HG02884 (cell line): ENCODE results near the gene MPPED2.

Experiments
- ATAC-seq: cut with Tn5 transposase; IDR thresholded peaks from one replicate; pipeline ENCODE4 v1.9.1; 2021; ENCODE audit warnings: mild to moderate bottlenecking, moderate library complexity; ENCODE audit not compliant: unreplicated experiment

The MPPED2 gene, protein sequence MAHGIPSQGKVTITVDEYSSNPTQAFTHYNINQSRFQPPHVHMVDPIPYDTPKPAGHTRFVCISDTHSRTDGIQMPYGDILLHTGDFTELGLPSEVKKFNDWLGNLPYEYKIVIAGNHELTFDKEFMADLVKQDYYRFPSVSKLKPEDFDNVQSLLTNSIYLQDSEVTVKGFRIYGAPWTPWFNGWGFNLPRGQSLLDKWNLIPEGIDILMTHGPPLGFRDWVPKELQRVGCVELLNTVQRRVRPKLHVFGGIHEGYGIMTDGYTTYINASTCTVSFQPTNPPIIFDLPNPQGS

DNA sequence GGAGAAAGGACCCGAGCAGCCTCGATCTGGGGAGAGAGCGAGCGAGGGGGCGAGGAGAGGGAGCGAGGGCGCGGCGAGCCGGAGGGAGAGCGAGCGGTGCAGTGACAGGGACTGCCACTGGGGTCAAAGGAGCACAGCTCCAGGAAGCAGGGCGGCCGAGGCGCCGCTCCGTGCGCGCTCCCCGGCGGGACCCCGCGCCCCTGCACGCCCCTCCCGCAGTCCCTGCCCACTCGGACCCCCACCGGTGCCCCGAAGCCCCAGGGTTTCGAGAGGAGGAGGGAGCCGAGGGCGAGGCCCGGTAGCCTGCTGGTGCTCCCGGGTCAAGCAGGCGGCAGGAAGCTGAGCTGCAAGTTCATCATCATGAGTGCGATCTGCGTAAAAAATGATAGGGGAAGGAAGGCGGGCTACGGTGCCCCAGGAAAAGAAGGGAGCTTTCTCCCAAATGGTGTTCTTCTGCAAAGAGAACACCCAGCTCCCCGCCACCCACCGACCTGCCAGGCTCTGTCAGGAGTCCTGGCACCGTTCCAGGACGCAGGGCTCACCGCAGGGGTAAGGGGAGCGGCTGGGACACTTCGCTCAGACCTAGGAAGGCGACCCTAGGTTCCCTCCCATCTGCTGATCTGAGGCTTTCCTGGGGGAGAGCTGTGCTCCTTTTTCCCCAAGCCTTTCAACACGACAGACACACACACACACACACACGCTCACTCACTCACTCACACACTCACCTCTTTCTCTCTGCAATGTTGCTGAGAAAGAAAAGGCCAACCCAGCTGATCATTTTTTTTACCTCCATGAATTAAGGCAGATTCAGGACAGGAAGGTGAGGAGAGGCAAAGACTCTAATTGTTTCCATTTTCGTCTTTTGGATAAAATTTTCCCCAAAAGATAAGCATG, at the start of gene MPPED2:
Gene MPPED2, minus strand, starts transcription at position 103 of the 894 bp plus-strand sequence. CDS start 5,980 bp downstream, outside the sequence.
- peak; percentile 91 for ATAC-seq

DNA sequence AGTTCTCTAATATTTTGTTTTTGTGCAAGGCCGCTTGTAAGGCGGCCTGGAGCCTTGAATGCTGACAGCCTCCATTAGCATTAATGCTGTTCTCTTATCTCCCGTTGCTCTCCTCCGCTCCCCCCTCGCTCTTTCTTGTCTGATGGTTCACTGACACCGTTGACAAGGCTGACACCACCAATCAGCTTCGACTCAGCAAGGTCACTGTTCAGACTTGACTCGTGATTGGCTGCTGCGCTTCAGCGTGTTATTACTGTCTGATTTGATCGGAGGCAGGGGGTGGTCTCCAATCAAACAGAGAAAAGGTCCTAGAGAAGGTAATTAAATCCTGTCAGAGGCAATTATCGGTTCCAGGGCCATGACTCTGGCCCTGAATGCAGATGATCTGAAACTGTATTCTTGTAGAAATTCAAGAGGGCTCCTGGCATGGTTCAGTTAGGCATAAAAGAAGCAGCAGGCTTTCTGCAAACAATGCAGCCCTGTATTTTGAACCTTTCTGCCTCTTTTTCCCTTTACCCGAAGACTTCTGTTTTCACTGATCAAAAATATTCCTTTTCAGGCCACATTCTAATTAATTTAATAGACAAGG, 49.3 kb upstream of the MPPED2 start:
- ATAC-seq = no peak

DNA sequence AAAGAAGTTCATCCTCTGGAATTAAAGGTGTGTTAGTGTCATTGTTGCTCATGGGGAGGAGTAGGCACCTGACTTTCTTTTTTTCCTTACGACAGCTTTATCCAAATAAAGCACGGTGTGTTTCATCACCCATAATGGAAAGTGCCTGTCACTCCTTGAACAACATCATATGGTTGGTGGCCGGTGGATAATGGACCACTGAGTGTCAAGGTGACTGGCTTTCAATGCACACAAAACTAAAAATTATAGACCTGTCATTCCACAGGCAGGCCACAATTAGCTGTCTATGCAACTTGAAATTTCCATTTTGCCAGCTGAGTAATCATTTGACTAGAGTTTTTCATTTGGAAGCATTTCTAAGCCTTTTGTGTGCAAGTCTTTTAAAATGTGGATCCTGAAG, 45.0 kb upstream of the MPPED2 start:
- no peak for ATAC-seq

DNA sequence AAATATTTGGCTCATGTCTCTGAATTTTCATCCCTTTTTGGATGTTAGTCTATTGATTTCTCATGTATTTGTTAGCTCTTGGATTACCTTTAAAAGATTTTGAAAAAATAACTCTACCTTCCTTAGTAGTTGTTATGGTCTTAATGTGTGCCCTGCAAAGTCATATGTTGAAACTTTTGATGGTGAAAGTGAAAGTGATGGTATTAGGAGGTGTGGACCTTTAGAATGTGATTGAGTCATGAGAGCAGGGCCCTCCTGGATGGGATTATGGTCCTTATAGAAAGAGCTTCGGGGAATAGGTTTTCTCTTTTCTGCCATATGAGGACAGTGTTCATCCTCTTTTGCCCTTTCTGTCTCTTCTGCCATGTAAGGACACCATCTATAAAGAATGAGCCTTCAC, 33.6 kb upstream of the MPPED2 start:
- ATAC-seq = no peak

- no peak for ATAC-seq
These were observed 31.6 kb upstream of the MPPED2 start for GRCh38 chr11:30617762-30618161.

DNA sequence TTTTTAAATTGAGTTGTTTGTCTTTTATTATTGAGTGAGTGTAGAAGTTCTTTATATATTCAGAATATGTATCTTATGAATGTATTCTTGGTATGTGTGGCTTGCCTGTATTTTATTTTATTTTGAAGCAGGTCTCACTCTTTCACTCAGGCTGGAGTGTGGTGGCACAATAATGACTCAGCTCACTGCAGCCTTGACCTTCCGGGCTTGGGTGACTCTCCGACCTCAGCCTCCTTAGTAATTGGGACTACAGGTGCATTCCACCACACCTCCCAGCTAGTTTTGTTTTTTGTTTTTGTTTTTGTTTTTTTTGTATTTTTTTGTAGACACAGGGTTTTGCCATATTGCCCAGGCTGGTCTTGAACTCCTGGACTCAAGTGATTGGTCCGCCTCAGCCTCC, 24.5 kb upstream of the MPPED2 start:
- ATAC-seq = no peak

DNA sequence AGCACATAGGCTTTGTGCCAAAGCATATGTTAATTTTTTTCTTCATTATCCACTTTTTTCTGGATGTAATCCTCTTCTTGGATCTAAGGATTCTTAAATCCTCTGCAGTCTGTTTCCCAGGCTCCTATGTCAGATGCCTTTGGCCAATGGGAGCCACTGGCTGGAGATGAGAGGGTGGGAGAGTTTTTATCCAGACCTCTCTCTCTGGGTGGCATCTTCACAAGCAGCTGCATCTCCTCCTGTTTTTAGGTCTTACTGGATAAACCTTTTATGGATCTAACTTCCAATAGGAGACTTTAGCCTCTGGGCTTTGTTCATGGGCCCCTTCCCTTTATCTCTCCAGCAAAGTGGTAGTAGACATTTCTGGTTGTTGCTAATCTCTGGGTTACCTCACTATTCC, 22.4 kb upstream of the MPPED2 start:
- ATAC-seq = no peak

- ATAC-seq = no peak
These were observed 19.0 kb upstream of the MPPED2 start for GRCh38 chr11:30605036-30605605.

GRCh38 chr11:30603357-30603756, 17.2 kb upstream of the MPPED2 start:
- no peak for ATAC-seq

DNA sequence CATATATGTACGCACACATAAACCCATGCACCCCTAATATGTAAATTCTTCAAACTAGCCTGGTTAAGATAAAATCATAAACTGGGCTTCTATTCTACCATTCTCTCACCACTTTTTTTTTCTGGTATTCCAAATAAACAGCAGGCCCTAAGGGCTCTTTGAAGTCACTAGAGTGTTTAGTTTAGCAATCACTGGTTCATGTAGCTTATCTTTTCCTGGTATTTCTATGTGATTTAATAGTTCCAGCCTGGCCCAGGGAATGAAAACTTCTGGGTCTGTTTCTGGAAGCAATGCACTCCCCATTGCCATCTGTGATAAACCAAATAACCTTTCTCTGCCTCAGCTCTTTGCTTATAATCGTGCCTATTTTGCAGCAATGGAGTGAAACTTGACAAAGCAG, 10.7 kb upstream of the MPPED2 start:
- ATAC-seq = no peak

DNA sequence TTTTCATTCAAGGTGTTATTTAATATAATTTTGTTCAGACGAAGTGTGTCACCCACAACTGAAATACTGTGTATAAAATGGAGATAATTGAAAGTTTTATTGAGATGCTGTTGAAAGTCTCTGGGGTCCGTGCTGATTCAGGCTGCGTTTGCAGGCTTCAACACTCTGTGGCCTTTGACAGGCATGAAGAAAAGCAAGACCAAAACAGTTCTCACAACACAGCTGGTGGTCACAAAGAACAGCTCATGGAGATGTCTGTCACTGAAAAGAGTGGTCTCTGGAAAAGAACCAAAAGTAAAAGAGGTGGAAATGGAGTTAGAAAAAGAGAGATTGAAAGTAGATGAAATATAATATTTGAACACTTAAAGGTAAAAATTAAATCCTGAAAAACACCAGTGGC, 9.8 kb upstream of the MPPED2 start:
- ATAC-seq = no peak

GRCh38 chr11:30594646-30595411, 8.7 kb upstream of the MPPED2 start:
- ATAC-seq = no peak

- ATAC-seq = no peak
These were observed 1.2 kb upstream of the MPPED2 start for GRCh38 chr11:30587269-30587812.

DNA sequence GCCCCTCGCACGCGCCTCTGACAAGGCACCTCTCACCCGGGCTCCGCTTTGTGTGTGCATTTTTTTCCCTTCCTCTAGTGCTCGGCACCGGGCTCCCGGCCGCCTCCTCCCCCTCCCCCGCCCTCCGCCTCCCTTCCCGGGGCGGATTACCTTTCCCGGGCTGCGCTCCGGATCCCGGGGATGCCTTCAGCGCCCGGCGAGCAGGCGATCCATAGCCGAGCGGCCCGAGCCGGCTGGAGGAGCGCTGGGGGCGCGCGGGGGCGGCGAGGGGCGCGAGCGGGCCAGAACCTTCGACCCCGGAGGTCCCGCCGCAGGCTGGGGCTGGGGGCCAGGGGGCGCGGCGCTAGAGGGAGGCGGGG, 282 bp downstream of the MPPED2 start:
- ATAC-seq = peak; percentile 13

- ATAC-seq = peak; percentile 25
These were observed 845 bp downstream of the MPPED2 start for GRCh38 chr11:30585125-30585891.

- ATAC-seq = no peak
These were observed 2.5 kb downstream of the MPPED2 start for GRCh38 chr11:30583476-30584280.

DNA sequence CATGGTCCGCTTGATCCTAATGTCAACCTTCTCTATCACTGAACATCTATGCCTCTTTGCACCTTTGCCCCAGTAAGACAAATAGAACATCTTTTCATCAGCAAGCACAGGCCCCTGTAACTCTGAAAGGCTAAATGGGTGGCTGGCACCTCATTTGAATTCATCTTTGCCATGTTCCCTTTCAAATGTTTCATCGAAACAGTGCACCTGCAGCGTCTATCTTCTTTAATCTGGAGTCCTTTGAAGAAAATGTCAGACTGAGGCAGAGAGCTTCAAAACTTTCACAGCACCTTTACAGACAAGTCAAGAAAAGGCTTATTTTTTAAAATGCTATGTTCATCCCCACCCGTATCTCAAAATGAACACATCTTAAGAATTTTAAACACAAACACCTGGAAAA, 3.4 kb downstream of the MPPED2 start:
- no peak for ATAC-seq

- no peak for ATAC-seq
These were observed 4.5 kb downstream of the MPPED2 start for GRCh38 chr11:30581675-30582074.

- no peak for ATAC-seq
These were observed 5.6 kb downstream of the MPPED2 start for GRCh38 chr11:30580573-30580972.
